Liver (tissue), 3 donors: ENCODE measurements around the gene APOL2.

Source experiments
- CTCF ChIP-seq: fragments of 150-350 bp; IDR thresholded peaks from 2 replicates; pipeline ENCODE4 v1.5.1; 2017; ENCODE audit warnings: improper control_type of control experiment, low read depth, low read length; ENCODE audit not compliant: missing input control
- GABPA ChIP-seq, 2 donors: IDR thresholded peaks in 1 of 2; conservative IDR thresholded peaks in 1 of 2; 2 replicates each; pipeline ENCODE4 v1.6.1; 2016; ENCODE audit warnings: antibody characterized with exemption in 2 of 2, mild to moderate bottlenecking in 1 of 2, moderate library complexity in 1 of 2
- HNF4A ChIP-seq, 2 donors: conservative IDR thresholded peaks; 2 replicates each; pipeline ENCODE4 v1.6.1; 2016; ENCODE audit warnings: antibody characterized with exemption in 2 of 2, mild to moderate bottlenecking in 2 of 2
- JUND ChIP-seq, 2 donors: IDR thresholded peaks; 2 replicates each; pipeline ENCODE4 v1.6.1; 2016; ENCODE audit warnings: antibody characterized with exemption in 2 of 2
- MAX ChIP-seq: IDR thresholded peaks from 2 replicates; pipeline ENCODE4 v1.6.1; 2016; ENCODE audit warnings: antibody characterized with exemption
- RAD21 ChIP-seq, 2 donors: IDR thresholded peaks; 2 replicates each; pipeline ENCODE4 v1.6.1; 2016; ENCODE audit warnings: antibody characterized with exemption in 2 of 2, mild to moderate bottlenecking in 2 of 2
- REST ChIP-seq: IDR thresholded peaks from 2 replicates; pipeline ENCODE4 v1.6.1; 2016; ENCODE audit warnings: antibody characterized with exemption, mild to moderate bottlenecking
- SP1 ChIP-seq: IDR thresholded peaks from 2 replicates; pipeline ENCODE4 v1.6.1; 2018; ENCODE audit warnings: antibody characterized with exemption, mild to moderate bottlenecking
- YY1 ChIP-seq: IDR thresholded peaks from 2 replicates; pipeline ENCODE4 v1.6.1; 2016; ENCODE audit warnings: antibody characterized with exemption, mild to moderate bottlenecking
- donor health status: healthy.
- donor health status: healthy.

GRCh38 chr22:36279219-36279666 lies 39.9 kb upstream of the APOL2 start:
- no peak for TF ChIP-seq CTCF
- TF ChIP-seq MAX: no peak
- peak; percentile 11 to 24 for TF ChIP-seq RAD21 (IDR thresholded peaks at IDR 0.05)
- peak; percentile 70 for TF ChIP-seq YY1
- TF ChIP-seq HNF4A (conservative IDR thresholded peaks at IDR 0.05): peak; percentile 94
- peak; percentile 67 for TF ChIP-seq REST
- TF ChIP-seq JUND (IDR thresholded peaks at IDR 0.05): peak; percentile 60 to 73
- no peak for TF ChIP-seq GABPA (IDR thresholded peaks at IDR 0.05 in 1 of 2, conservative IDR thresholded peaks at IDR 0.05 in 1 of 2)
- TF ChIP-seq SP1: peak; percentile 81
